ENCODE data around the gene TMCC2. TPM values are rescaled to one million over a fixed set of nuclear protein-coding genes. Genes with fewer than 3 reads are reported as not detected.

Gene TMCC2
- total and polyA plus RNA-seq, 2 of the 8 experiments (the other 6 are each of a cell fraction or from before 2014, with no cell fraction given): 6.7 to 6.8 TPM

- Histone ChIP-seq H2BK20ac (ENCODE audit: low read length) (no peak overlapping the region), H4K91ac (replicated peaks; ENCODE audit: insufficient read length, low read length) (no peak overlapping the region), H3K27me3 (replicated peaks in 1 of 4; ENCODE audit: control insufficient read depth in 3 of 4, extremely low read depth in 1 of 4, insufficient read depth in 3 of 4, low read length in 3 of 4) (no peaks in the 10 kb centered on the region), H2BK5ac (ENCODE audit: low read depth, low read length) (no peak overlapping the region), H3K9me3 (ENCODE audit: insufficient read depth in 2 of 2, low read depth in 1 of 2, low read length in 1 of 2) (no peaks in the 10 kb centered on the region), H2AK5ac (ENCODE audit: low read depth, low read length) (no peak overlapping the region), H3K27ac (ENCODE audit: low read depth, low read length) (no peak overlapping the region), H4K20me1 (replicated peaks in 1 of 2; ENCODE audit: control insufficient read depth in 1 of 2, insufficient read depth in 2 of 2, low read length in 2 of 2) (peaks cover 0 to 1% of the 10 kb centered on the region in 2 experiments), H3K36me3 (ENCODE audit: control insufficient read depth in 2 of 4, insufficient read depth in 4 of 4, low read length in 3 of 4) (peaks cover 0 to 5% (median 2%) of the 10 kb centered on the region in 4 experiments; a peak in 3 of 8 replicates), H3K79me2 (ENCODE audit: control insufficient read depth in 1 of 2, insufficient read depth in 2 of 2, low read length in 2 of 2) (no peaks in the 10 kb centered on the region), H3K4me3 (ENCODE audit: extremely low read depth in 1 of 4, insufficient read depth in 2 of 4, low read depth in 3 of 4, low read length in 4 of 4) (no peak overlapping the region), H2AFZ (ENCODE audit: low read length) (no peak overlapping the region), H3K23me2 (ENCODE audit: low read depth, low read length) (no peaks in the 10 kb centered on the region), H2BK15ac (ENCODE audit: low read length) (no peak overlapping the region), H3K79me1 (ENCODE audit: low read depth, low read length) (peaks cover 2% of the 10 kb centered on the region; the same call in 1 of the 2 replicates), H3K9ac (replicated peaks in 1 of 4; ENCODE audit: extremely low read depth in 1 of 4, low read depth in 3 of 4, low read length in 3 of 4) (no peak overlapping the region), H3K4ac (replicated peaks; ENCODE audit: insufficient read length, low read depth, low read length) (no peak overlapping the region), H2BK12ac (ENCODE audit: low read depth, low read length) (no peak overlapping the region), H3K14ac (ENCODE audit: insufficient read length) (no peak overlapping the region), H4K8ac (ENCODE audit: extremely low read depth, insufficient read depth, low read length) (no peak overlapping the region), H4K5ac (ENCODE audit: insufficient read length, low read depth, low read length) (no peak overlapping the region), H3K18ac (ENCODE audit: extremely low read depth, low read length) (no peak overlapping the region), H3K56ac (replicated peaks; ENCODE audit: insufficient read length, low read depth, low read length) (no peak overlapping the region), H3K4me1 (replicated peaks in 1 of 4; ENCODE audit: control insufficient read depth in 3 of 4, insufficient read depth in 4 of 4, low read length in 3 of 4) (no peaks in the 10 kb centered on the region), H2BK120ac (replicated peaks; ENCODE audit: low read depth, low read length) (no peak overlapping the region), H3K23ac (ENCODE audit: insufficient read length) (no peak overlapping the region), H3K4me2 (ENCODE audit: insufficient read depth in 1 of 2, low read depth in 2 of 2, low read length in 2 of 2) (no peak overlapping the region)
- WGBS, 2 experiments (ENCODE audit: extremely low coverage in 1 of 2, insufficient coverage in 1 of 2, insufficient read length in 1 of 2, insufficient replicate concordance in 2 of 2, low coverage in 1 of 2, low lambda C conversion rate in 2 of 2, missing lambda C conversion rate in 1 of 2): 79% methylated on average over 3 of the region's 3 CpGs; no CpG with 5 or more reads in 1 of the 2 experiments
- TF ChIP-seq RAD21 (IDR thresholded peaks at IDR 0.05 in 1 of 2, conservative IDR thresholded peaks at IDR 0.05 in 1 of 2; ENCODE audit: low read depth in 2 of 2, low read length in 2 of 2) (no peak), TEAD4 (IDR thresholded peaks at IDR 0.05; ENCODE audit: low read depth, low read length) (no peak), CHD1 (IDR thresholded peaks at IDR 0.05; ENCODE audit: low read depth, low read length) (no peak), SP1 (IDR thresholded peaks at IDR 0.05; ENCODE audit: low read depth, low read length) (no peak), TBP (IDR thresholded peaks at IDR 0.05; ENCODE audit: low read depth, low read length) (no peak)
- DNase-seq (ENCODE audit: low read depth in 1 of 2, low spot score in 2 of 2): no peak
- FAIRE-seq: no peak
- ChIA-PET CTCF (ENCODE audit: partially characterized antibody) (interaction anchor here (0.6 to 40.8 kb wide), 6 partner anchors 11 to 1025 kb away, joined by 3 to 1035 read pairs (median 4); partner anchors contain the start of genes GOLT1A and TMCC2), POLR2A (ENCODE audit: partially characterized antibody) (interaction anchor here (1.2 to 2.0 kb wide), 4 partner anchors 9 to 23 kb away, joined by 3 to 9 read pairs (median 4); partner anchors contain the start of gene TMCC2)
Observed at GRCh38 chr1:205239078-205239477, 11.3 kb downstream of the TMCC2 start.

Measured in H1 (cell line).